Muscle of leg (tissue), 11 donors: Measurements from ENCODE around the gene MAGI2. TPM values are rescaled to one million over a fixed set of nuclear protein-coding genes. Genes with fewer than 3 reads are reported as not detected.
A peak's percentile ranks its signal among the peaks of the same experiment; 100 is the strongest.

Experiments
- DNase-seq: peaks from one replicate; pipeline ENCODE4 v3.0.0; 2013
- H3K27ac ChIP-seq: one replicate; pipeline ENCODE4 v1.5.1; 2013; ENCODE audit warnings: mild to moderate bottlenecking, low read length, control low read depth
- H3K27me3 ChIP-seq: one replicate; pipeline ENCODE4 v1.6.1; 2013; ENCODE audit warnings: low read length; ENCODE audit not compliant: control insufficient read depth, insufficient read depth
- H3K36me3 ChIP-seq: one replicate; pipeline ENCODE4 v1.6.1; 2013; ENCODE audit warnings: low read length; ENCODE audit not compliant: control insufficient read depth, insufficient read depth
- H3K4me1 ChIP-seq: one replicate; pipeline ENCODE4 v1.6.1; 2013; ENCODE audit warnings: low read length; ENCODE audit not compliant: control insufficient read depth, insufficient read depth
- H3K4me3 ChIP-seq: one replicate; pipeline ENCODE4 v1.5.1; 2013; ENCODE audit warnings: low read length, control low read depth
- H3K9me3 ChIP-seq: replicated peaks from 2 replicates; pipeline ENCODE4 v1.6.1; 2013; ENCODE audit warnings: low read depth, low read length; ENCODE audit not compliant: control insufficient read depth
- WGBS: methylation state at CpG from one replicate; pipeline ENCODE4 v1.1.5; 2013; ENCODE audit warnings: missing lambda C conversion rate; ENCODE audit not compliant: insufficient coverage; 5-methylcytosine and 5-hydroxymethylcytosine counted together
- polyA plus RNA-seq, 8 donors: library from polyadenylated mRNA; unstranded; fragments of 120-200 nt; gene quantifications; one replicate each; pipeline versions ENCODE4 v1.2.1 to v1.2.3, GENCODE V29; 2013; ENCODE audit warnings: inconsistent platforms in 1 of 8, low replicate concordance in 1 of 8; ENCODE audit not compliant: insufficient read length in 8 of 8, insufficient read depth in 1 of 8
- total RNA-seq: library from RNA; stranded (reverse); fragments of 120-200 nt; gene quantifications from one replicate; pipeline ENCODE4 v1.2.4, GENCODE V29; 2013

Gene MAGI2
- total and polyA plus RNA-seq, 9 donors, result 3.5 to 6.3 (median 5.2) TPM

DNA sequence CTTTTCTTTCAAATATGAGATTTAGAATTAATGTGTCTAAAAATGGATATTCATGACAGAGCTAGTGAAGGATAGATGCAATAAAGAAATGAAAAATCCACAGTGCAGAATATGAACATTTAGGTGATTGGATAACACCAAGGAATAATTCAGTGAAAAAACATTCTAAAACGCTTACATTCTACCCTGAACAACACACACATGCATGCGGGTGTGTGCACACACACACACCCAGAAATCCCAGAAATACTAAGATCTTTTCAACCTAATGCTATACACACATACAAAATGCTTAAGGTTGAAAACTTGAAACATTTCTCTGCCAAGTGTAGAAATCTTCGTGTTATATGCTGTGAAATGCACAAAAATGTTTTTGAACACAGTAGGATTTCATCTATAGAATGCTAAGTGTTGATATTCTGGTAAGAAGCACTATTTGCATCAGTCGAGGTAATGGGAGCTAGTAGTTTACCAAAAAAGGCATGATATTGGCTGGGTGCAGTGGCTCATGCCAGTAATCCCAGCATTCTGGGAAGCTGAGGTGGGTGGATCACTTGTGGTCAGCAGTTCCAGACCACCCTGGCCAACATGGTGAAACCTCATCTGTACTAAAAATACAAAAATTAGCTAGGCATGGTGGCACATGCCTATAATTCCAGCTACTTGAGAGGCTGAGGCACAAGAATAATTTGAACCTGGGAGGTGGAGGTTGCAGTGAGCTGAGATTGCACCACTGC, 1054.3 kb downstream of the MAGI2 start:
- no peak for DNase-seq

DNA sequence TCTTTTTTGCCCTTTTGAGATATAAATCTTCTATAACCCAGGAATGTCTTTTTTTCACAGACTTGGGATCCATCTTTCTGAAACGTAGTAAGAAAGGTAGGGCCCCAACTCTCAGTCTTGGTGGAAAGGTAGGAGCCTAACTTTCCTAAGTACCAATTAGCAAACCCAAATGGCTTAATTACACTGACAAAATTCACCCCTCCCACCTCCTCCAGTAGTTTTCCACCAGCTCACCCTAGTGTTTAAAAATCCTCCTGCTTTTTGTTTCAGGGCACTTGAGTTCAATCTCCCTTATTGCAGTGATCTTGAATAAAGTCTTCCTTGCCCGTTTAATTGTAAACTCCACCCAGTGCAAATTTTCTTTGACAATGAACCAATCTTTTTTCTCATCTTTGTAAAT, 1054.9 kb downstream of the MAGI2 start:
- H3K4me3 ChIP-seq, result no peak overlapping the region
- WGBS, result no CpG with 5 or more reads among the region's 2 CpGs
- no peaks in the 10 kb centered on the region for H3K4me1 ChIP-seq
- H3K9me3 ChIP-seq, result no peaks in the 10 kb centered on the region
- no peak for DNase-seq
- H3K27ac ChIP-seq, result no peak overlapping the region
- H3K27me3 ChIP-seq, result no peaks in the 10 kb centered on the region
- no peaks in the 10 kb centered on the region for H3K36me3 ChIP-seq

More for the DNA sequence above, 1054.3 kb downstream of the MAGI2 start:
- no peaks in the 10 kb centered on the region for H3K9me3 ChIP-seq
- H3K4me3 ChIP-seq, result no peak overlapping the region
- WGBS, result 74% methylated on average over 2 of the region's 4 CpGs
- no peaks in the 10 kb centered on the region for H3K4me1 ChIP-seq
- no peak overlapping the region for H3K27ac ChIP-seq
- H3K27me3 ChIP-seq, result no peaks in the 10 kb centered on the region
- H3K36me3 ChIP-seq, result no peaks in the 10 kb centered on the region

DNA sequence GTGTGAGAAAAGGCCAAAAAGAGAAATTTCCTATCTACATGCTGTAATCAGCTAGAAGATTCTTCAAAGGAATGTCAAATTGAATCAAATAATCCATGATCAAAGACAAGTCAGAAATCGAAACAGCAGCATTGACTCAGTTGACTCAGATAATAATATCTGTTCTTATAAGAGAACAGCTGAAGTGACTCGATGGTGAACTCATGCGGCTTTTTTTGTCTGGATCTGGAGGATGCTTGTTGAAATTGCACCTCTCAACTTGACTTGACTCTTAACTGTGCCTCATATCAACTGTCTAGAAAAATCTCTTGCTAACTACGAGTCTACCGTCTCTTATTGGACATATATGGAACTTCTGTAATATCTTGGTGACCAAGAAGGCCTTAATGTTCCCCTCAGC, 1055.4 kb downstream of the MAGI2 start:
- DNase-seq, result no peak
- 80% methylated on average over 1 of the region's 5 CpGs for WGBS

DNA sequence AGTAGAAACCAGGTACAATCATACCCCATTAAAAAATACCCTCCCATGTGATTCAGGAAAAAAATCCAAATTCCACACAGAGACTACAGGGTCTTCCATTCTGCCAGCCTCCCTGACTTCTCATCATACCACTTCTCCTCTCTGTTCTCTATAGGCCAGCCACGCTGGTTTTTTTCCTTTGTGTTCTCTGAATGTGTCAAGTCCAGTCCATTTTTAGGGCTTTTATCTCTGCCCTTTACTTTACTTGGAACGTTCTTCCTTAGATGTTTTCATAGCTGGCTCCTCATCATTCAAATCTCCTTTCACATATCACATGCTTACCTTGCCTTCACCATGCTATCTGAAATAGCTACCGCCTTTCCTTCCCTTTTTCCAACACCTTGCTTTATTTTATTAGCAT, 1057.3 kb downstream of the MAGI2 start:
- Histone ChIP-seq H3K9me3 (no peaks in the 10 kb centered on the region), H3K36me3 (no peaks in the 10 kb centered on the region), H3K27me3 (no peaks in the 10 kb centered on the region), H3K27ac (no peak overlapping the region), H3K4me1 (no peaks in the 10 kb centered on the region), H3K4me3 (no peak overlapping the region)
- no peak for DNase-seq
- 83% methylated on average over 2 of the region's 3 CpGs for WGBS

More for the DNA sequence above, 1055.4 kb downstream of the MAGI2 start:
- Histone ChIP-seq H3K4me3 (no peak overlapping the region), H3K9me3 (no peaks in the 10 kb centered on the region), H3K27ac (no peak overlapping the region), H3K4me1 (no peaks in the 10 kb centered on the region), H3K27me3 (no peaks in the 10 kb centered on the region), H3K36me3 (no peaks in the 10 kb centered on the region)

DNA sequence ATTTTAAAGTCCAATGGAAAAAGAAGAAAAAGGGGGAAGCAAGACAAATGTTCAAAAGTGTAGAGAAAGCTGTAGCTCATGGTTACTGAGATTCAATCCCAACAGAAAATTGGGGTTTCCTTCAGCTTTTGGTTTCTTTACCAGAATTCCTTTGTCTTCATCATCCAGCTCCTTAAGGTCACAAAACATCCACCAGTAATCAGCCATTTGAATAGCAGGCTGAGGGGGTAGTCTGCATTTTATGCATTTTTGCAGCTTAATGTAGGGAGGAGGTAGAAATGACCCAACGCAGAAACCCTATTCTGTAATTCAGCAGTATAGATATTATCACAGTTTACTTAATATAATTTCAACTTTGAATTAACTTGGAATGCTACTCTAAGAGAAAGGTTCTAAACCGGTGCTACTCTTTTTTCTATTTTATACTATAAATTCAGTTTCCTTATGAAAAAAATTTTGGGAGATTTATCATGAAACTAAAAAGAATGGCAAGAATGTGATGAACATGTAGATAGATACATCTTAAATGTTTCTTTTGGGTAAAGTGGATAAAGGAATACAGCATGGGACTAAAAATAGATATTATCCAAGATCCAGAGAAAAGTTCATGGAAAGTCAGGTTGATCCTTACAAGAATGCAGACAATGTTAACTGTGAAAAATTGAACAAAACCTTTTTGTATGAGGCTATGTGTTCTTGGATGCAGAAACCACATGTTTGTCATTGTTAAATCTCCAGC, 1058.0 kb downstream of the MAGI2 start:
- Histone ChIP-seq H3K36me3 (no peaks in the 10 kb centered on the region), H3K4me1 (no peaks in the 10 kb centered on the region), H3K27ac (no peak overlapping the region), H3K9me3 (no peaks in the 10 kb centered on the region), H3K27me3 (no peaks in the 10 kb centered on the region), H3K4me3 (no peak overlapping the region)
- WGBS, result no CpG with 5 or more reads among the region's 2 CpGs
- no peak for DNase-seq

DNA sequence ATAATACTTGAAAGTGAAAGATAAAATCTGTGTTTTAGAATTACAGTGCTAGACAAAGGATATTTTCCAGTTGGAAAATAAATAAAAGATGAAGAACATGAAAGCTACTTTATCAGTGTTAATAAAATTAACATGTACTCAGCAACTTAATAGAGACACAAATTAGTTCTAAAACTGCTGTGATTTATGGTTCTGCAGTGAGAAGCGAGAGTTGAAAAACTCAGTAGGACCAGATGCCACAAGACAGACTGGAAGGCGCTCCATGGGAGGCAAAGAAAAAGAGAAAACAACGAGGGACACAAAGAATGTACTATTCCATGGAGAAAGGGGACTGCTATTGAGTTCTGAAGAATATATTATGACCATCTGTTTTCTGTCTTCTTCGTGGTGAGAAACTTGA, 1064.4 kb downstream of the MAGI2 start:
- no peak overlapping the region for H3K27ac ChIP-seq
- H3K36me3 ChIP-seq, result no peaks in the 10 kb centered on the region
- no peaks in the 10 kb centered on the region for H3K9me3 ChIP-seq
- H3K4me1 ChIP-seq, result no peaks in the 10 kb centered on the region
- DNase-seq, result no peak
- WGBS, result 70% methylated on average over 4 of the region's 4 CpGs
- no peak overlapping the region for H3K4me3 ChIP-seq
- no peaks in the 10 kb centered on the region for H3K27me3 ChIP-seq

DNA sequence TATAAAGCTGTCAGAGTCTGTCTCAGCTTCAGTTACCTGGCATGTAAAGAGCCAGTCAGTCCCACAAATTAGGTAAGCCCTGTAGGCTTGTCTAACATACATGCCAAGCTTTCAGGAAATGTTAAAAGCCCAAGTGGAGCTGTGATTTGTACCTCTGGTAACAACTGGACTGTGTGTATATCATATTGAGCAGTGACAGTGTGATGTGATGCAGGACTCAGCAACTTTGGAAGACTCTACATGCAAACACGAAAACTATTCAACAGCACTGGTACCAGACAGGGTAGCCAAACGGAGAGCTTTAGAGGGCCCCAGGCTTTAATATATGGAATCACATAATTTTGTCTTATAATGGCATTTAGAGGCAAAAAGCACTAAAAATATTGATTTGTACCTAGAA, 1066.9 kb downstream of the MAGI2 start:
- H3K27ac ChIP-seq, result no peak overlapping the region
- no CpG with 5 or more reads among the region's 2 CpGs for WGBS
- H3K4me3 ChIP-seq, result no peak overlapping the region
- no peaks in the 10 kb centered on the region for H3K36me3 ChIP-seq
- no peaks in the 10 kb centered on the region for H3K27me3 ChIP-seq
- DNase-seq, result peak; percentile 13
- no peaks in the 10 kb centered on the region for H3K4me1 ChIP-seq
- no peaks in the 10 kb centered on the region for H3K9me3 ChIP-seq

DNA sequence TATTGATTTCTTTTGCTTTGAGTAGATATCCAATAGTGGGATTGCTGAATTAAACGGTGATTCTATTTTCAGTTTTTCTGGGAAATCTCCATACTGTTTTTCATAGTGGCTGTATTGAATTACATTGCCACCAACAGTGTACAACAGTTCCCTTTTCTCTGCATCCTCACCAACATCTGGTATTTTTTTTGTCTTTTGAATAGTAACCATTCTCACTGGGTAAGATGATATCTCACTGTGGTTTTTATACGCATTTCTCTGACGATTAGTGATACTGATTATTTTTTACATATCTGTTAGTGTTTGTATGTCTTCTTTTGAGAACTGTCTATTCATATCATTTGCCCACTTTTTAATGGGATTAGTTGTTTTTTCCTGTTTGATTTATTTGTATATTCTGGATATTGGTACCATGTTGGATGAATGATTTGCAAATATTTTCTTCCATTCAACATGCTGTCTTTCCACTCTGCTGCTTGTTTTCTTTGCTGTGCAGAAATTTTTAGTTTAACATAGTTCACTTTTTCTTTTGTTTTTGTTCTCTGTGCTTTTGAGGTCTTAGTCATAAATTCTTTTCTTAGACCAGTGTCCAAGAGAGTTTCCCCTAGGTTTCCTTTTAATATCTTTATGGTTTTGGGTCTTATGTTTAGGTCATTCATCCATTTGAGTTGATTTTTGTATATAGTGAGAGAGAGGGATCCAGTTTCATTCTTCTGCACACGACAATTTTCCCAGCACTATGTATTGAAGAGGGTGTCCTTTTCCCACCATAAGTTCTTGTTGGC, 1070.2 kb downstream of the MAGI2 start:
- H3K9me3 ChIP-seq, result no peaks in the 10 kb centered on the region
- no peak for DNase-seq
- no peak overlapping the region for H3K4me3 ChIP-seq
- H3K36me3 ChIP-seq, result no peaks in the 10 kb centered on the region
- H3K4me1 ChIP-seq, result no peaks in the 10 kb centered on the region
- no CpG with 5 or more reads among the region's 4 CpGs for WGBS
- H3K27ac ChIP-seq, result no peak overlapping the region
- H3K27me3 ChIP-seq, result no peaks in the 10 kb centered on the region

DNA sequence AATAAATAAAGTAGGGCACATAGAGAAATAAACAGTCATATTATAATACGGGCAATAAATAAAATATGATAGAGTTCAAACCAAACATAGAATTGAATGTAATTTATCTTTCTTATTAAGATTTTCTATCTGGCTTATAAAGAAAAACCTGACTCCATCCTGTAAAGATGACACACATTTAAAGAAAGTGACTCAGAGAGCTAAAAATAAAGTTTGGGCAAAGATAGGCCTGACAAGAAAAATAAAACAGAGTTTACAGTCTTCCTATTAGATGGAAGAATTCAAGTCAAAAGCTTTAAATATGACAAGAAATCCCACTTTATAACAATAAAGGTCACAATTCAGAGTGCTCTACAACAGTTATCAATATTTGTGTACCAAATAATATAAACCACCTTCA, 1074.3 kb downstream of the MAGI2 start:
- Histone ChIP-seq H3K36me3 (no peaks in the 10 kb centered on the region), H3K4me1 (no peaks in the 10 kb centered on the region), H3K9me3 (no peaks in the 10 kb centered on the region), H3K27me3 (no peaks in the 10 kb centered on the region), H3K27ac (no peak overlapping the region), H3K4me3 (no peak overlapping the region)
- no CpG with 5 or more reads among the region's 1 CpG for WGBS
- DNase-seq, result peak; percentile 27

DNA sequence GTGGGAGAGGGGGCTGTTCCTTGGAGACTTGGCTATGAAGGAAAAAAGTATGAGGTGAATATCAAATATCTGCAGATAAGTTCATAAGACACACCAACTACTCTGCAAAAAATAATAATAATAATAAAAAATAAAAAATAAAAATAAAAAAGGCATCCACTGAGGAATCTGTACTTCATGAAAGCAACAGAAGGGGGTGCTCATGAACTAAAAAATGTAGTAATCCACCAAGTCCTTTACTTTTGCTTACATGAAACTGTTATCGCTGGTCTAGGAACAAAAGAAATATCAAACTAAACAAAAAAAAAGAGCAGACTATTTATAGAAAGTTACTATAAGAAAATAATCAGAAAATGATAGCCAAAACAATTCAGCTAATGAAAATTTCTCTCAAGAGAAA, 1075.9 kb downstream of the MAGI2 start:
- H3K36me3 ChIP-seq, result no peaks in the 10 kb centered on the region
- H3K27me3 ChIP-seq, result no peaks in the 10 kb centered on the region
- no CpG with 5 or more reads among the region's 1 CpG for WGBS
- no peaks in the 10 kb centered on the region for H3K9me3 ChIP-seq
- DNase-seq, result no peak
- H3K4me1 ChIP-seq, result no peaks in the 10 kb centered on the region
- no peak overlapping the region for H3K4me3 ChIP-seq
- H3K27ac ChIP-seq, result no peak overlapping the region
